ENCODE measurements around the gene SH2D5.

The SH2D5 gene

GRCh38 chr1:20691872-20692271 lies 40.6 kb downstream of the SH2D5 start:
- H3K4me1 ChIP-seq (ENCODE audit: insufficient read depth, low read length) = peaks cover 11% of the 10 kb centered on the region
- no peaks in the 10 kb centered on the region for H4K20me1 ChIP-seq (ENCODE audit: insufficient read depth, low read length)
- ATAC-seq (ENCODE audit: insufficient read depth, low read depth) (no peak), DNase-seq (no peak)
- no peak for TF ChIP-seq EZH2 (IDR thresholded peaks at IDR 0.05; ENCODE audit: borderline replicate concordance, low read depth, low read length, severe bottlenecking)
- no peak for TF ChIP-seq CTCF (IDR thresholded peaks at IDR 0.05; ENCODE audit: borderline replicate concordance, extremely low read depth, low read length, poor library complexity, severe bottlenecking)
- H3K79me2 ChIP-seq (ENCODE audit: insufficient read depth, low read length) = no peaks in the 10 kb centered on the region
- H3K9ac ChIP-seq (ENCODE audit: low read depth, low read length) = no peak overlapping the region
- no peak overlapping the region for H3K4me2 ChIP-seq (ENCODE audit: insufficient read depth, low read length)
- no peaks in the 10 kb centered on the region for H3K36me3 ChIP-seq (ENCODE audit: insufficient read depth, low read length)
- H2AFZ ChIP-seq (ENCODE audit: low read depth, low read length) = no peak overlapping the region
- no peaks in the 10 kb centered on the region for H3K27me3 ChIP-seq (ENCODE audit: insufficient read depth, low read length, poor library complexity)
- no peaks in the 10 kb centered on the region for H3K9me3 ChIP-seq (ENCODE audit: insufficient read depth, low read length, severe bottlenecking)
- no peak overlapping the region for H3K4me3 ChIP-seq (ENCODE audit: low read depth in 1 of 2, low read length in 2 of 2)
- H3K27ac ChIP-seq (ENCODE audit: low read length) = no peak overlapping the region

GRCh38 chr1:20689645-20690056 lies 42.9 kb downstream of the SH2D5 start:
- no peaks in the 10 kb centered on the region for H3K27me3 ChIP-seq (ENCODE audit: insufficient read depth, low read length, poor library complexity)
- H2AFZ ChIP-seq (ENCODE audit: low read depth, low read length) = no peak overlapping the region

GRCh38 chr1:20686883-20687725 lies 45.4 kb downstream of the SH2D5 start:
- no peaks in the 10 kb centered on the region for H3K36me3 ChIP-seq (ENCODE audit: insufficient read depth, low read length)
- H2AFZ ChIP-seq (ENCODE audit: low read depth, low read length) = no peak overlapping the region
- no peak for DNase-seq
- ATAC-seq (ENCODE audit: insufficient read depth, low read depth) = no peak
- no peaks in the 10 kb centered on the region for H3K4me1 ChIP-seq (ENCODE audit: insufficient read depth, low read length)
- no peak overlapping the region for H3K4me2 ChIP-seq (ENCODE audit: insufficient read depth, low read length)
- no peaks in the 10 kb centered on the region for H3K9me3 ChIP-seq (ENCODE audit: insufficient read depth, low read length, severe bottlenecking)
- H4K20me1 ChIP-seq (ENCODE audit: insufficient read depth, low read length) = no peaks in the 10 kb centered on the region
- TF ChIP-seq CTCF (IDR thresholded peaks at IDR 0.05; ENCODE audit: borderline replicate concordance, extremely low read depth, low read length, poor library complexity, severe bottlenecking) = no peak
- no peak for TF ChIP-seq EZH2 (IDR thresholded peaks at IDR 0.05; ENCODE audit: borderline replicate concordance, low read depth, low read length, severe bottlenecking)
- H3K27me3 ChIP-seq (ENCODE audit: insufficient read depth, low read length, poor library complexity) = no peaks in the 10 kb centered on the region
- no peaks in the 10 kb centered on the region for H3K79me2 ChIP-seq (ENCODE audit: insufficient read depth, low read length)
- H3K4me3 ChIP-seq (ENCODE audit: low read depth in 1 of 2, low read length in 2 of 2) = no peak overlapping the region
- H3K9ac ChIP-seq (ENCODE audit: low read depth, low read length) = no peak overlapping the region
- H3K27ac ChIP-seq (ENCODE audit: low read length) = no peak overlapping the region

More at GRCh38 chr1:20689645-20690056, 42.9 kb downstream of the SH2D5 start:
- no peaks in the 10 kb centered on the region for H3K9me3 ChIP-seq (ENCODE audit: insufficient read depth, low read length, severe bottlenecking)
- H3K9ac ChIP-seq (ENCODE audit: low read depth, low read length) = no peak overlapping the region
- H3K36me3 ChIP-seq (ENCODE audit: insufficient read depth, low read length) = no peaks in the 10 kb centered on the region
- H3K4me1 ChIP-seq (ENCODE audit: insufficient read depth, low read length) = no peaks in the 10 kb centered on the region
- no peak for ATAC-seq (ENCODE audit: insufficient read depth, low read depth)
- DNase-seq = no peak
- H3K4me2 ChIP-seq (ENCODE audit: insufficient read depth, low read length) = no peak overlapping the region
- H3K79me2 ChIP-seq (ENCODE audit: insufficient read depth, low read length) = no peaks in the 10 kb centered on the region
- no peak overlapping the region for H3K27ac ChIP-seq (ENCODE audit: low read length)
- no peaks in the 10 kb centered on the region for H4K20me1 ChIP-seq (ENCODE audit: insufficient read depth, low read length)
- no peak overlapping the region for H3K4me3 ChIP-seq (ENCODE audit: low read depth in 1 of 2, low read length in 2 of 2)
- TF ChIP-seq CTCF (IDR thresholded peaks at IDR 0.05; ENCODE audit: borderline replicate concordance, extremely low read depth, low read length, poor library complexity, severe bottlenecking) = no peak
- no peak for TF ChIP-seq EZH2 (IDR thresholded peaks at IDR 0.05; ENCODE audit: borderline replicate concordance, low read depth, low read length, severe bottlenecking)
